ENCODE results near the gene LINGO4. TPM values are rescaled to one million over a fixed set of nuclear protein-coding genes. Genes with fewer than 3 reads are reported as not detected.

The LINGO4 gene
- total RNA-seq, 1 experiment from 2014 or later, result not detected

GRCh38 chr1:151817353-151817730, 12.1 kb upstream of the LINGO4 start:
- Histone ChIP-seq H3K36me3 (ENCODE audit: control insufficient read depth, insufficient read depth, low read length) (no peaks in the 10 kb centered on the region), H3K9me3 (no peaks in the 10 kb centered on the region), H3K4me1 (no peaks in the 10 kb centered on the region), H3K27me3 (replicated peaks; ENCODE audit: control insufficient read depth, insufficient read depth, low read length) (no peaks in the 10 kb centered on the region; the same call in none of the 2 replicates), H3K4me3 (ENCODE audit: low read depth, low read length) (no peak overlapping the region)
- no peaks in the 10 kb centered on the region for H3K36me3 Mint-ChIP-seq (ENCODE audit: insufficient read depth, unreplicated experiment)
- BruUV-seq (replicated peaks), result no TSS peak
- no peak overlapping the region for H3K27ac Mint-ChIP-seq (ENCODE audit: unreplicated experiment)
- CTCF ChIA-PET, result interaction anchor here (0.8 kb wide), 1 partner anchor 19 kb away, joined by 3 read pairs; no protein-coding TSS in a partner anchor
- no peak for TF ChIP-seq CTCF (IDR thresholded peaks at IDR 0.05; ENCODE audit: insufficient read depth in 1 of 2, low read depth in 1 of 2, low read length in 1 of 2, severe bottlenecking in 1 of 2, unreplicated experiment in 1 of 2)
- peaks cover 5% of the 10 kb centered on the region for H3K27me3 Mint-ChIP-seq (ENCODE audit: insufficient read depth, unreplicated experiment)
- intact Hi-C loops (cut with micrococcal nuclease; ENCODE audit: unreplicated experiment), result no loop called here
- no peaks in the 10 kb centered on the region for H3K4me1 Mint-ChIP-seq (ENCODE audit: low read depth, unreplicated experiment)
- H3K4me3 Mint-ChIP-seq (ENCODE audit: unreplicated experiment), result no peak overlapping the region
- POLR2A ChIA-PET, result no interaction called here
- no peak for DNase-seq
- no peaks in the 10 kb centered on the region for H3K9me3 Mint-ChIP-seq (ENCODE audit: unreplicated experiment)

DNA sequence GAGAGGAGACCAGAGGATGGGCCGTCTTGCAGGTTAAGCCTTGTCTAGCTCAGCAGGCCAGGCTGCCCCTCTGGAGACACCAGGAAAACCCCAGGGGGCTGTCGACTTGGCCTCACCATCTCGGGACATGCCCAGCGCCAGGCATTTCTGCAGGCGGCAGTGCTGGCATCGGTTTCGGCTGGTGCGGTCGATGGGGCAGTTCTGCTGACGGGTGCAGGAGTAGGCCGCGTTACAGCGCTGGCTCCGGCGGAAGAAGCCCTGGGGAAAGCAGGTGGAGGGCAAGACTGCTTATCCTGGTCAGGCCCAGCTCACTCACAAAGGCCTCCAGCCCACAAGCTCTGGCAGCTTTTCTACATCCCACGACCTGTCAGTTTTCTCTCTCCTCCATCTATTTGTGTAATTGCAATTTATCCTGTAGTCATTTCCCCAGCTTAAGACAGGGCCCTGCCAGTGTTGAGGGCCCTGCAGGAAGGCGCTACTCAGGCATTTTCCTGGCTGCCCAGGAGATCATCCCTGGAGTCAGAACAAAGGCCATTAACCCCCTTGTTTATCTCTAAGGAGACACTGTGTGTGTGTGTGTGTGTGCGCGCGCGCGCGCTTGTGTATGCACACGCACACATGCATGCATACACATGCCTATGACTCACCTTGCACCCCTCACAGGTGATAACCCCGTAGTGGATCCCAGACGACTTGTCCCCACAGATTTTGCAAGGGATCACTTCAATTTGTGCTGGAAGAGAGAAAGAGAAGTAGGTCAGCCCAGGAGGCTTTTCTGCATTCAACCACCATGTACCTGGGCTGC, 11.5 kb upstream of the LINGO4 start:
- Mint-ChIP-seq H3K9me3 (ENCODE audit: unreplicated experiment) (no peaks in the 10 kb centered on the region), H3K36me3 (ENCODE audit: insufficient read depth, unreplicated experiment) (no peaks in the 10 kb centered on the region), H3K27me3 (ENCODE audit: insufficient read depth, unreplicated experiment) (peaks cover 5% of the 10 kb centered on the region), H3K4me1 (ENCODE audit: low read depth, unreplicated experiment) (no peaks in the 10 kb centered on the region), H3K4me3 (ENCODE audit: unreplicated experiment) (no peak overlapping the region), H3K27ac (ENCODE audit: unreplicated experiment) (no peak overlapping the region)
- no TSS peak for BruUV-seq (replicated peaks)
- Histone ChIP-seq H3K27me3 (replicated peaks; ENCODE audit: control insufficient read depth, insufficient read depth, low read length) (no peaks in the 10 kb centered on the region; the same call in none of the 2 replicates), H3K4me3 (ENCODE audit: low read depth, low read length) (no peak overlapping the region), H3K36me3 (ENCODE audit: control insufficient read depth, insufficient read depth, low read length) (no peaks in the 10 kb centered on the region), H3K4me1 (no peaks in the 10 kb centered on the region), H3K9me3 (no peaks in the 10 kb centered on the region)
- intact Hi-C loops (cut with micrococcal nuclease; ENCODE audit: unreplicated experiment), result no loop called here
- no peak for TF ChIP-seq CTCF (IDR thresholded peaks at IDR 0.05; ENCODE audit: insufficient read depth in 1 of 2, low read depth in 1 of 2, low read length in 1 of 2, severe bottlenecking in 1 of 2, unreplicated experiment in 1 of 2)
- ChIA-PET CTCF (interaction anchor here (0.8 kb wide), 1 partner anchor 20 kb away, joined by 3 read pairs; no protein-coding TSS in a partner anchor), POLR2A (no interaction called here)
- no peak for DNase-seq

DNA sequence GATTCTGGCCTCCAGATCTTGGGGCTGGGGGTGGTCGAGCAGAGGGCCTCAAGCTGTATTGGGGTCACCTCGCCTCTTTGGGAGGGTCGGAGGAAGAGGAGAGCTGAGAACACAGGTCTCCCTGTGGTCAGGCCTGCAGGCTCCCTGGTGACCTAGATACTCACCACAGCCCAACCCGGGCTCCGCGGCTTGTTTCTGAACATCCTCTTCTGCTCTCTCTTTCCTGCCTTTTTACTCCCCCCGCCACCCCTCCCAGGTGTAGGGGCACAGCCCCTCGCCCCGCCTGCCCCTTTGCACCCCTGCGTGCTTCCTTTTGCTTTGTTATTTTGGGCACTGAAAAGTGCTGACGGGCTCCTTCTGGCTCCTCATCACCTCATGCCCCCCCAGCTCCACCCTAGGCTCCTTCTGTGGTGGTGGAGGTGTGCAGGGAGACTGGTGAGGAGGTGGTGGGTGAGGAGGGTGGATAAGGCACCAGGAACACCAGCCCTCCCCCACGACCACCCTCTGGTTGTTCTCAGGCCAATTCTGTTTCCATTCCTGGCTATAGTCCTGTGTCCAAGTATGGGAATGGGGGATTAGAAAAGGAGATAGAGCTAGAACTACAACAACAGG, 10.6 kb upstream of the LINGO4 start:
- no peak for DNase-seq
- POLR2A ChIA-PET, result no interaction called here
- no peak for TF ChIP-seq CTCF (IDR thresholded peaks at IDR 0.05; ENCODE audit: insufficient read depth in 1 of 2, low read depth in 1 of 2, low read length in 1 of 2, severe bottlenecking in 1 of 2, unreplicated experiment in 1 of 2)
- Histone ChIP-seq H3K4me3 (ENCODE audit: low read depth, low read length) (no peak overlapping the region), H3K9me3 (no peaks in the 10 kb centered on the region), H3K4me1 (no peaks in the 10 kb centered on the region), H3K36me3 (ENCODE audit: control insufficient read depth, insufficient read depth, low read length) (no peaks in the 10 kb centered on the region), H3K27me3 (replicated peaks; ENCODE audit: control insufficient read depth, insufficient read depth, low read length) (no peaks in the 10 kb centered on the region; the same call in 1 of the 2 replicates)
- peaks cover 5% of the 10 kb centered on the region for H3K27me3 Mint-ChIP-seq (ENCODE audit: insufficient read depth, unreplicated experiment)
- no peaks in the 10 kb centered on the region for H3K36me3 Mint-ChIP-seq (ENCODE audit: insufficient read depth, unreplicated experiment)
- H3K27ac Mint-ChIP-seq (ENCODE audit: unreplicated experiment), result no peak overlapping the region
- H3K9me3 Mint-ChIP-seq (ENCODE audit: unreplicated experiment), result no peaks in the 10 kb centered on the region
- CTCF ChIA-PET, result interaction anchor here (0.9 kb wide), 1 partner anchor 21 kb away, joined by 3 read pairs; no protein-coding TSS in a partner anchor
- intact Hi-C loops (cut with micrococcal nuclease; ENCODE audit: unreplicated experiment), result no loop called here
- H3K4me3 Mint-ChIP-seq (ENCODE audit: unreplicated experiment), result no peak overlapping the region
- BruUV-seq (replicated peaks), result no TSS peak
- H3K4me1 Mint-ChIP-seq (ENCODE audit: low read depth, unreplicated experiment), result no peaks in the 10 kb centered on the region
